ENCODE results near the gene AQR.

GRCh38 chr15:34941185-34941698 is 28.3 kb downstream of the AQR start:
- no peak for TF ChIP-seq CTCF (IDR thresholded peaks at IDR 0.05)
- no peak for TF ChIP-seq POLR2A (IDR thresholded peaks at IDR 0.05)

Data from ovary (tissue), 3 donors.